Activated naive CD4-positive, alpha-beta T cell treated with anti-CD3 and anti-CD28 coated beads for 36 hours (primary cell): Measurements from ENCODE around the gene ROCK2. TPM values are rescaled to one million over a fixed set of nuclear protein-coding genes. Genes with fewer than 3 reads are reported as not detected.

Experiments used
- CTCF ChIA-PET: fragments of 350-600 bp; sonication (Branson Sonifier 250); formaldehyde crosslinking; loops from one replicate; lab custom pipeline; 2021; ENCODE audit warnings: antibody characterized with exemption; lab: Charles Lee
- DNase-seq: peaks from one replicate; pipeline ENCODE4 v3.0.0-alpha.2; 2020
- H3K27ac Mint-ChIP-seq: one replicate; pipeline ENCODE4 v1.8.0; 2021; ENCODE audit warnings: mild to moderate bottlenecking, mixed read lengths
- H3K27me3 Mint-ChIP-seq: one replicate; pipeline ENCODE4 v1.8.0; 2021; ENCODE audit warnings: low read depth, mixed read lengths
- H3K36me3 Mint-ChIP-seq: one replicate; pipeline ENCODE4 v1.8.0; 2021; ENCODE audit warnings: low read depth, mixed read lengths
- H3K4me1 Mint-ChIP-seq: one replicate; pipeline ENCODE4 v1.8.0; 2021; ENCODE audit warnings: low read depth, mixed read lengths
- H3K4me3 Mint-ChIP-seq: one replicate; pipeline ENCODE4 v1.8.0; 2021; ENCODE audit warnings: mild to moderate bottlenecking, moderate library complexity, mixed read lengths
- H3K9me3 Mint-ChIP-seq: one replicate; pipeline ENCODE4 v1.8.0; 2021; ENCODE audit warnings: mixed read lengths
- intact Hi-C: fragments of 100-400 bp; cut with micrococcal nuclease; formaldehyde crosslinking; loops from one replicate; pipeline ENCODE4 v1.15.1; 2023
- total RNA-seq, 2 experiments: library from RNA; stranded (reverse); gene quantifications; one replicate each; pipeline ENCODE4 v1.2.3, GENCODE V29; 2021

The ROCK2 gene
- total RNA-seq, 2 experiments from 2014 or later = 8.4 to 9.4 TPM

DNA sequence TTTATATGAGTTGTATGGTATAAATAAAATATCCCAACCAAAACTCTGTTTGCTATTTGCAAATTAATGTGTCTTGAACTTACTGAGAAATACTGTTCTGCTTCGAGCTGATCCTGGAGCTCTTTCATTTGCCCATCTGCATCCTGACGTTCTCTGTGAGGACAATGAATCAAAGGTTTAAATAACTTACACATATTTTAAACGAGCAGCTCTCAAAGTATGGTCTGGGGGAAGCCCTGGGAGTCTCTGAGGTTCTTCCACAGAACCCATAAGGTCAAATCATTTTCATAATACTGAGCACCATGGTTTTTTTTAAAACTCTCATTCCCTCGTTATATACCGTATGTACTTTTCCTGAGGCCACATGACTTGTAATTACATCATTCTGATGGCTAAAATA lies 142.5 kb downstream of the ROCK2 start:
- Mint-ChIP-seq H3K36me3 (peaks cover 7% of the 10 kb centered on the region), H3K9me3 (no peaks in the 10 kb centered on the region), H3K27me3 (no peaks in the 10 kb centered on the region), H3K27ac (no peak overlapping the region), H3K4me1 (peaks cover 9% of the 10 kb centered on the region), H3K4me3 (no peak overlapping the region)
- DNase-seq = no peak
- CTCF ChIA-PET = interaction anchor here (0.6 to 3.9 kb wide), 2 partner anchors 8 to 70 kb away, joined by 3 to 16 read pairs; a partner anchor contains a TSS
- intact Hi-C loops = loop anchor here (2.0 kb wide), 1 partner anchor 47 kb away; the partner anchor contains the start of gene SLC66A3

DNA sequence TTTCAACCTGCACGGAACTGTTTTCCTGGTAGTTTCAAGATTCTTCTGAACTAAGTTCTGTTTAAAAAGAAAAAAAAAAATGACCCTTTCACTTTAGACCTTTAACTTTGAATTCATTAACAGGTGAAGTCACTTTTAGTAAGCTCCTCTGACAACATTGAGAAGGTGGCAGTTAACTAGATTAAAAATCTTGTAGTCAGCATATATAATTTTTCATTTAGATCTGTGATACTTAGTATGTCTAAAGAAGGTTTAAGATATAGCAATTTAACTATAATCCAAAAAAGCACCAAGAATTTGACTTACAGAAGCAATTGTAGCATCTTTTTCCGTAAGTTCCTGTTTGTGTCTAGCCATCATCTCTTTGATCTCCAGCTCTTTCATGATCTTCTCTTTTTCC lies 143.8 kb downstream of the ROCK2 start:
- CTCF ChIA-PET = interaction anchor here (3.9 kb wide), 1 partner anchor 69 kb away, joined by 16 read pairs; a partner anchor contains a TSS
- intact Hi-C loops = loop anchor here (2.0 kb wide), 1 partner anchor 46 kb away; the partner anchor contains the start of gene SLC66A3
- H3K27ac Mint-ChIP-seq = no peak overlapping the region
- H3K36me3 Mint-ChIP-seq = peaks cover 6% of the 10 kb centered on the region
- H3K4me1 Mint-ChIP-seq = peaks cover 9% of the 10 kb centered on the region
- no peaks in the 10 kb centered on the region for H3K9me3 Mint-ChIP-seq
- H3K4me3 Mint-ChIP-seq = no peak overlapping the region
- no peaks in the 10 kb centered on the region for H3K27me3 Mint-ChIP-seq
- DNase-seq = no peak

GRCh38 chr2:11196246-11196645 lies 148.2 kb downstream of the ROCK2 start:
- Mint-ChIP-seq H3K36me3 (peaks cover 8% of the 10 kb centered on the region), H3K27ac (no peak overlapping the region), H3K27me3 (no peaks in the 10 kb centered on the region), H3K4me1 (no peaks in the 10 kb centered on the region), H3K4me3 (no peak overlapping the region), H3K9me3 (no peaks in the 10 kb centered on the region)
- intact Hi-C loops = no loop called here
- DNase-seq = no peak
- CTCF ChIA-PET = no interaction called here

DNA sequence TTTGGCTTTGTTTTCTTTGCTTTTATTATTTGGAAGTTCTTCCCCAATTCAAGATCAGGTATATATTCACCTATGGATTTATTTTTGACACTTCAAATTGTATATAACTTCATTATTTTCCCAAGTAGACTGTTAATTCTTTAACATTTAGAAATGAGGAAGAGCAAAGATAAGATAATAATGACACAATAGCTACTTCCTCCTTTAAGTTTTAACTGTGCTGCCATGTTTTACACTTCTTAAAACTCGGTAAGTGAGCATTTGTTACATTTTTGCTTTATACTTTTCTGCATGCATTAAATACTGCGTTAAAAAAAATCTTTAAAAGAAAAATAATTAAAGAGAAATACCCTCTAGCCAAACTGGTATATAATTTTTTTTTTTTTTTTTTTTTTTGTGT lies 156.7 kb downstream of the ROCK2 start:
- Mint-ChIP-seq H3K4me3 (no peak overlapping the region), H3K36me3 (peaks cover 6% of the 10 kb centered on the region), H3K9me3 (no peaks in the 10 kb centered on the region), H3K27ac (no peak overlapping the region), H3K4me1 (no peaks in the 10 kb centered on the region), H3K27me3 (no peaks in the 10 kb centered on the region)
- no peak for DNase-seq
- CTCF ChIA-PET = interaction anchor here (0.7 kb wide), 1 partner anchor 12 kb away, joined by 3 read pairs; no protein-coding TSS in a partner anchor
- intact Hi-C loops = no loop called here

DNA sequence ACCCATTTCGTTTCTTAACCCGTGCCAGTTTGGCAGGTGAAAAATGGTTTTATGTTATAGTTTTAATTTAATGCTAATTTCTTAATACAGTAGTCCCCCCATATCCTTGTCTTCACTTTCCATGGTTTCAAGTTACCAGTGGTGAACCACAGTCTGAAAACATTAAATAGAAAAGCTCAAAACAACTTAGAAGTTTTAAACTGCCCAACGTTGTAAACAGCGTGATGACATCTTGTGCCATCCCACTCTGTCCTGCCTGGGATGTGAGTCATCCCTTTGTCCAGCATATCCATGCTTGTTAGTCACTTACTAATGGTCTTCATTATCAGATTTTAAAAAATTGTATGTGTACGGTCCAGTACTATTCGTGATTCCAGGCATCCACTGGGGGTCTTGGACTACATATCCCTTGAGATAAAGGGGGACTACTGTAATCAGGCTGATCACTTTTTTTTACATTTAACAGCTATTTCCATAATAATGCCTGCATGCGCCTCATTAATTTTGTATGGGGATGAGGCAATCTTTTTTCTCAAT lies 157.3 kb downstream of the ROCK2 start:
- Mint-ChIP-seq H3K36me3 (peaks cover 6% of the 10 kb centered on the region), H3K27me3 (no peaks in the 10 kb centered on the region), H3K27ac (no peak overlapping the region), H3K9me3 (no peaks in the 10 kb centered on the region), H3K4me1 (no peaks in the 10 kb centered on the region), H3K4me3 (no peak overlapping the region)
- CTCF ChIA-PET = interaction anchor here (1.2 kb wide), 1 partner anchor 55 kb away, joined by 4 read pairs; no protein-coding TSS in a partner anchor
- DNase-seq = no peak
- intact Hi-C loops = no loop called here

GRCh38 chr2:11186145-11186544 lies 158.3 kb downstream of the ROCK2 start:
- Mint-ChIP-seq H3K27ac (no peak overlapping the region), H3K9me3 (no peaks in the 10 kb centered on the region), H3K36me3 (peaks cover 6% of the 10 kb centered on the region), H3K4me1 (no peaks in the 10 kb centered on the region), H3K27me3 (no peaks in the 10 kb centered on the region), H3K4me3 (no peak overlapping the region)
- no peak for DNase-seq
- intact Hi-C loops = no loop called here
- CTCF ChIA-PET = interaction anchor here (1.2 kb wide), 1 partner anchor 54 kb away, joined by 4 read pairs; no protein-coding TSS in a partner anchor

- CTCF ChIA-PET = interaction anchor here (0.6 to 1.3 kb wide), 3 partner anchors 50 to 402 kb away, joined by 3 to 5 read pairs (median 4); a partner anchor contains a TSS
- H3K4me1 Mint-ChIP-seq = no peaks in the 10 kb centered on the region
Measured at GRCh38 chr2:11182951-11183350, 161.5 kb downstream of the ROCK2 start.

DNA sequence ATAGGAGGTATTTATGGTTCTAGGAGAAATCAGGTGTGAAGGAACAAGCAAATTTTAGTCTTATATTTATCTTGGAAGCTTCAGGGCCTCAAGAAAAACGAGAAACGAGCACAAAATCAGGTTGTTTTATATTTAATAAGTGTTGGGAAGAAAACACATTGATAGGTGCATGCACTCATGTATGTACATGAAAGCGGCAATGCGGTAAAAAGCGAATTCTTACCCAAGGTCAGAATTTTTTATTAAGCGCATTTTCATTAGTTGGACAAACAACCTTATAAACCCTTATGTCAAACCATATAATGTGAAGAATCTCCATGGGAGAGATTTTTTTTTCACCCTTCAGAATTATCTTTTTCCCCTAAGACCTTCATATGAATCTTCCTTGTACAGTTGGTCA lies 163.8 kb downstream of the ROCK2 start:
- no peak overlapping the region for H3K4me3 Mint-ChIP-seq
- H3K36me3 Mint-ChIP-seq = peaks cover 2% of the 10 kb centered on the region
- intact Hi-C loops = no loop called here
- peaks cover 4% of the 10 kb centered on the region for H3K4me1 Mint-ChIP-seq
- no peaks in the 10 kb centered on the region for H3K9me3 Mint-ChIP-seq
- no peaks in the 10 kb centered on the region for H3K27me3 Mint-ChIP-seq
- CTCF ChIA-PET = interaction anchor here (1.0 to 1.9 kb wide), 2 partner anchors 26 to 48 kb away, joined by 3 to 5 read pairs; a partner anchor contains a TSS
- no peak overlapping the region for H3K27ac Mint-ChIP-seq
- no peak for DNase-seq

More at GRCh38 chr2:11182951-11183350, 161.5 kb downstream of the ROCK2 start:
- intact Hi-C loops = no loop called here
- no peak for DNase-seq
- H3K9me3 Mint-ChIP-seq = no peaks in the 10 kb centered on the region
- no peak overlapping the region for H3K4me3 Mint-ChIP-seq
- H3K36me3 Mint-ChIP-seq = peaks cover 3% of the 10 kb centered on the region
- no peak overlapping the region for H3K27ac Mint-ChIP-seq
- H3K27me3 Mint-ChIP-seq = no peaks in the 10 kb centered on the region

DNA sequence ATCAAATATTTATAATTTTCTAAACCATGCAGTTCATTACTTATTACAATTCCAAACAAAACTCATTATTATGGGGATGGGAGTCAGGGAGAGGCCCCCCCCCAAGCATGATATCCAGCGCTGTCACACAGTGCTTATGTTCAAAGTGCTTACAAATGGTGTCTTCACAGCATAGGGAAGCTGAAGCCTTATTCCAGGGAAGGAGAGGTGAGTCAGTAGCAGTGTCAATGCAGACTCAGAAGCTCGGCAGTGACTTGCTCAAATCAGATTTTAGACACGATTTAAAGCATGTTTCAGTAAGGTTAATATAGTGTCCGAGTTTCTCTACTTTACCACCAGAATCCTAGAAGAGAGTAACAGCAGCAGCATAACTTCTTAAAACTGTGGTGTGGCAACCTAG lies 164.5 kb downstream of the ROCK2 start:
- CTCF ChIA-PET = interaction anchor here (1.9 kb wide), 1 partner anchor 47 kb away, joined by 5 read pairs; a partner anchor contains a TSS
- Mint-ChIP-seq H3K27ac (no peak overlapping the region), H3K9me3 (no peaks in the 10 kb centered on the region), H3K4me1 (peaks cover 11% of the 10 kb centered on the region), H3K36me3 (peaks cover 2% of the 10 kb centered on the region), H3K4me3 (no peak overlapping the region), H3K27me3 (no peaks in the 10 kb centered on the region)
- no peak for DNase-seq
- intact Hi-C loops = no loop called here

- no peaks in the 10 kb centered on the region for H3K27me3 Mint-ChIP-seq
- intact Hi-C loops = no loop called here
- peaks cover 2% of the 10 kb centered on the region for H3K36me3 Mint-ChIP-seq
- peaks cover 12% of the 10 kb centered on the region for H3K4me1 Mint-ChIP-seq
- no peak overlapping the region for H3K27ac Mint-ChIP-seq
- DNase-seq = no peak
- H3K9me3 Mint-ChIP-seq = no peaks in the 10 kb centered on the region
- H3K4me3 Mint-ChIP-seq = no peak overlapping the region
- CTCF ChIA-PET = no interaction called here
Measured at GRCh38 chr2:11179196-11179595, 165.2 kb downstream of the ROCK2 start.

- no peak for DNase-seq
- H3K27ac Mint-ChIP-seq = no peak overlapping the region
- no peaks in the 10 kb centered on the region for H3K9me3 Mint-ChIP-seq
- peaks cover 12% of the 10 kb centered on the region for H3K4me1 Mint-ChIP-seq
- peaks cover 2% of the 10 kb centered on the region for H3K36me3 Mint-ChIP-seq
- H3K27me3 Mint-ChIP-seq = no peaks in the 10 kb centered on the region
- H3K4me3 Mint-ChIP-seq = no peak overlapping the region
- CTCF ChIA-PET = no interaction called here
- intact Hi-C loops = no loop called here
Measured at GRCh38 chr2:11177871-11178690, 166.4 kb downstream of the ROCK2 start.

DNA sequence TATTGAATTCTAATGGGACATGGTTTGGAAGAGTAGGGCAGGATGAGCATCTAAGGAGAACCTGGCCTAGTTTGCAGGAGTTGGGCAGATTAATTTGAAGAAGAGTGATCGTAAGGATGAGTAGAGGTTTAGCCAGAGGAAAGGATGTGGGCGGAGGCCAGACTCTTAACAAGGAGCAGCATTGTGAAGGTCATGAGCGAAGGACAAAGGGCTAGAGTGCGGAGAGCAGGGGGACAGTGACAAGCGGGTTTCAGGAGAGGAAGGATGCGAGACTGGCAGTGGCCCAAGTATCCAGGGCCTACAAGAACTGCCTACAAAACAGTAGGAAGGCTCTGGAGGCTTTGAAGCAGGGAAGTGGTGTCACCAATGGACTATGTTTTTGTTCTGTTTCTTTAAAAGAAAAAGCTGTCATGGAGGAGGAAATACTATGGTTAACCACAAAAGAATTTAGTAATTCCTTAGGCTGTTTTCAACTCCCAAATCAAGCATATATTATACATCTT lies 169.1 kb downstream of the ROCK2 start:
- Mint-ChIP-seq H3K27me3 (no peaks in the 10 kb centered on the region), H3K9me3 (no peaks in the 10 kb centered on the region), H3K36me3 (peaks cover 2% of the 10 kb centered on the region), H3K4me1 (peaks cover 12% of the 10 kb centered on the region), H3K27ac (no peak overlapping the region), H3K4me3 (no peak overlapping the region)
- CTCF ChIA-PET = interaction anchor here (0.7 kb wide), 2 partner anchors 20 to 27 kb away, joined by 3 read pairs; partner anchors contain the start of gene SLC66A3
- DNase-seq = no peak
- intact Hi-C loops = no loop called here
